SK-N-SH treated with all-trans-retinoic acid at 6 μM for 48 hours (cell line): ENCODE measurements around the gene ZSCAN25.
A peak's percentile ranks its signal among the peaks of the same experiment; 100 is the strongest.
"Not testable (repeated sequence)": the region's sequence is repeated elsewhere in the genome, so short reads cannot be mapped to it uniquely, and the experiment has no call there.

Experiments used
- ATAC-seq: fragments of 200-7000 bp; cut with Tn5 transposase; 3 replicates; pipeline ENCODE4 v1.9.1; 2020; ENCODE audit warnings: mild to moderate bottlenecking, moderate library complexity
- ARNTL ChIP-seq: fragments of 450-650 bp; formaldehyde crosslinking; IDR thresholded peaks from 2 replicates; pipeline ENCODE4 v1.5.0; 2020; ENCODE audit warnings: low read depth, mild to moderate bottlenecking, moderate library complexity, borderline replicate concordance
- BACH2 ChIP-seq: fragments of 250-450 bp; sonication (Bioruptor Pico); IDR thresholded peaks from 2 replicates; pipeline ENCODE4 v1.9.0; 2021; ENCODE audit warnings: mild to moderate bottlenecking, borderline replicate concordance
- CSDC2 ChIP-seq: fragments of 250-450 bp; sonication (Bioruptor Pico); IDR thresholded peaks from 2 replicates; pipeline ENCODE4 v1.5.0; 2020; ENCODE audit warnings: mild to moderate bottlenecking, moderate library complexity
- ESRRG ChIP-seq: fragments of 250-450 bp; sonication (Bioruptor Pico); IDR thresholded peaks from 2 replicates; pipeline ENCODE4 v1.6.1; 2021; ENCODE audit warnings: mild to moderate bottlenecking
- GLIS3 ChIP-seq: fragments of 250-450 bp; sonication (Bioruptor Pico); IDR thresholded peaks from 2 replicates; pipeline ENCODE4 v1.5.0; 2020; ENCODE audit warnings: mild to moderate bottlenecking, moderate library complexity
- ISL1 ChIP-seq: fragments of 250-450 bp; sonication (Bioruptor Pico); IDR thresholded peaks from 2 replicates; pipeline ENCODE4 v2.1.2; 2022; ENCODE audit warnings: mild to moderate bottlenecking, moderate library complexity
- OSR1 ChIP-seq: fragments of 250-450 bp; sonication (Bioruptor Pico); IDR thresholded peaks from 2 replicates; pipeline ENCODE4 v1.8.0; 2022; ENCODE audit warnings: moderate library complexity, mild to moderate bottlenecking, inconsistent platforms
- PPARA ChIP-seq: fragments of 250-450 bp; sonication (Bioruptor Pico); IDR thresholded peaks from 2 replicates; pipeline ENCODE4 v1.5.0; 2020; ENCODE audit warnings: mild to moderate bottlenecking, borderline replicate concordance
- RARB ChIP-seq: fragments of 250-450 bp; sonication (Bioruptor Pico); IDR thresholded peaks from 2 replicates; pipeline ENCODE4 v1.8.0; 2021; ENCODE audit warnings: mild to moderate bottlenecking, moderate library complexity
- SNAI2 ChIP-seq: fragments of 250-450 bp; sonication (Bioruptor Pico); IDR thresholded peaks from 2 replicates; pipeline ENCODE4 v1.5.0; 2020; ENCODE audit warnings: mild to moderate bottlenecking, moderate library complexity
- TCF4 ChIP-seq: fragments of 250-450 bp; sonication (Bioruptor Pico); IDR thresholded peaks from 2 replicates; pipeline ENCODE4 v1.8.0; 2021; ENCODE audit warnings: mild to moderate bottlenecking, moderate library complexity, borderline replicate concordance
- TOX ChIP-seq: fragments of 250-450 bp; sonication (Bioruptor Pico); IDR thresholded peaks from 2 replicates; pipeline ENCODE4 v1.8.0; 2021; ENCODE audit warnings: mild to moderate bottlenecking, moderate library complexity, borderline replicate concordance
- ZC3H10 ChIP-seq: fragments of 250-450 bp; sonication (Bioruptor Pico); IDR thresholded peaks from 2 replicates; pipeline ENCODE4 v1.5.1; 2021; ENCODE audit warnings: mild to moderate bottlenecking, moderate library complexity
- ZFP3 ChIP-seq: fragments of 250-450 bp; sonication (Bioruptor Pico); IDR thresholded peaks from 2 replicates; pipeline ENCODE4 v1.5.0; 2020; ENCODE audit warnings: mild to moderate bottlenecking, moderate library complexity
- ZFP30 ChIP-seq: fragments of 450-650 bp; formaldehyde crosslinking; IDR thresholded peaks from 2 replicates; pipeline ENCODE4 v1.5.0; 2022; ENCODE audit warnings: mild to moderate bottlenecking, moderate library complexity
- ZNF565 ChIP-seq: fragments of 450-650 bp; formaldehyde crosslinking; conservative IDR thresholded peaks from 2 replicates; pipeline ENCODE4 v1.5.0; 2020; ENCODE audit warnings: low read depth, mild to moderate bottlenecking, moderate library complexity
- ZNF70 ChIP-seq: fragments of 450-650 bp; formaldehyde crosslinking; IDR thresholded peaks from 2 replicates; pipeline ENCODE4 v1.5.0; 2020; ENCODE audit warnings: mild to moderate bottlenecking, moderate library complexity
- ZNF8 ChIP-seq: fragments of 450-650 bp; formaldehyde crosslinking; IDR thresholded peaks from 2 replicates; pipeline ENCODE4 v1.5.0; 2020; ENCODE audit warnings: mild to moderate bottlenecking, moderate library complexity
- TF ChIP-seq, protein P1 (sequence below): fragments of 250-450 bp; sonication (Bioruptor Pico); IDR thresholded peaks from 2 replicates; pipeline ENCODE4 v1.8.0; 2021; ENCODE audit warnings: low read depth, mild to moderate bottlenecking, moderate library complexity, borderline replicate concordance
- TF ChIP-seq, protein P2 (sequence below): fragments of 250-450 bp; sonication (Bioruptor Pico); IDR thresholded peaks from 2 replicates; pipeline ENCODE4 v1.8.0; 2020; ENCODE audit warnings: mild to moderate bottlenecking, moderate library complexity, borderline replicate concordance
- TF ChIP-seq, protein P3 (sequence below): fragments of 250-450 bp; sonication (Bioruptor Pico); IDR thresholded peaks from 2 replicates; pipeline ENCODE4 v1.5.0; 2020; ENCODE audit warnings: mild to moderate bottlenecking, moderate library complexity
- TF ChIP-seq, protein P4 (sequence below): fragments of 250-450 bp; sonication (Bioruptor Pico); IDR thresholded peaks from 2 replicates; pipeline ENCODE4 v1.5.1; 2020; ENCODE audit warnings: low read depth, mild to moderate bottlenecking, moderate library complexity
- TF ChIP-seq, protein P5 (sequence below): fragments of 250-450 bp; sonication (Bioruptor Pico); IDR thresholded peaks from 2 replicates; pipeline ENCODE4 v1.5.1; 2021; ENCODE audit warnings: mild to moderate bottlenecking, moderate library complexity

ZSCAN25 gene

DNA sequence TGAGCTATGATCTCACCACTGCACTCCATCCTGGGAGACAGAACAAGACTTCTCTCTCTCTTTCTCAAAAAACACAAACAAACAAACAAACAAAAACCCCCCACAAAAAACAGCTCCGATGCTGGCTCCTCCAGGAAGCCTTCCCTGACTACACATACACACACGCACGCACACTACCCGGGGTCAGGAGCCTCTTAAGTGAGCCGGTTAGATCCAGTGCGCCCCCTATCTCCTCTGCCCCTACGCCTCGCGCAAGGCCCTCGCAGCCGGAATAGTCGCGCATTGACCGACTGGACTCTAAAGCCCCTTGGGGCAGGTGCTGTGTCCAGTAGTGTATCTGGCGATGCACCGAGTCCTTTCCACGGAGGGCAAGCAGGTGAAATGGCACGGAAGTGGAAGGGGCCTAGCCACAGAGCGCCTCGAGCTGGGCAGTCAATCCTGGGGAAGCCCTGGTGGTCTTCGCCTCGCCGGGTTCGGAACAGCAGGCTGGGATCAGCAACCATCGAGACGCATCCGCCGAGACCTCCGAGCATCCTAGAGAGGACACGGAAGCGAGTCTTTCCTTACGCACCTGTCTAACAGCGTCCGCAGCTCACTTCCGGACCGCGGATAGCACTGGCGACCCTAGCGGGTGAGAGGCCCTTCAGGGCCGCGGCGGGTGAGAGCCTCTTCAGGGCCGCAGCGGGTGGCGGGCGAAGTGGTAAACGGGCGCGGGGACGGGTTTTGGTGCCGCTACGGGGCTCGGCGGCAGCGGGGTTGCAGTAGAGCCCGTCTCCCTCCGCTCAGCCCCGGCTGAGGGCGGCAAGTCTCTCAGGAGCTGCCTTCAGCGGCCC is at the start of gene ZSCAN25:
Gene ZSCAN25 (plus strand): TSS at position 588 of the 833 bp plus-strand sequence. CDS start 2,661 bp downstream, outside the sequence.
- peak; percentile 98 for ATAC-seq
- TF ChIP-seq ZFP3 (CRISPR knock-in tag) (peak; percentile 89), GLIS3 (CRISPR knock-in tag) (peak; percentile 75), ARNTL (no peak), SNAI2 (CRISPR knock-in tag) (peak; percentile 95; the same call in 1 of the 2 replicates), CSDC2 (CRISPR knock-in tag) (no peak), ISL1 (CRISPR knock-in tag) (0 out of 2 replicates have a peak, but pooled peaks have one; percentile 19), TOX (no peak), RARB (CRISPR knock-in tag) (no peak), ZNF70 (CRISPR knock-in tag) (no peak), ZNF565 (CRISPR knock-in tag) (no peak; the same call in 1 of the 2 replicates), ZFP30 (CRISPR knock-in tag) (no peak), ZC3H10 (no peak), PPARA (CRISPR knock-in tag) (no peak), TCF4 (CRISPR knock-in tag) (peak; percentile 9; the same call in 1 of the 2 replicates), ESRRG (CRISPR knock-in tag) (no peak), ZNF8 (CRISPR knock-in tag) (no peak), OSR1 (CRISPR knock-in tag) (no peak), BACH2 (CRISPR knock-in tag) (0 out of 2 replicates have a peak, but pooled peaks have one; percentile 60)
- TF ChIP-seq, protein P1, sequence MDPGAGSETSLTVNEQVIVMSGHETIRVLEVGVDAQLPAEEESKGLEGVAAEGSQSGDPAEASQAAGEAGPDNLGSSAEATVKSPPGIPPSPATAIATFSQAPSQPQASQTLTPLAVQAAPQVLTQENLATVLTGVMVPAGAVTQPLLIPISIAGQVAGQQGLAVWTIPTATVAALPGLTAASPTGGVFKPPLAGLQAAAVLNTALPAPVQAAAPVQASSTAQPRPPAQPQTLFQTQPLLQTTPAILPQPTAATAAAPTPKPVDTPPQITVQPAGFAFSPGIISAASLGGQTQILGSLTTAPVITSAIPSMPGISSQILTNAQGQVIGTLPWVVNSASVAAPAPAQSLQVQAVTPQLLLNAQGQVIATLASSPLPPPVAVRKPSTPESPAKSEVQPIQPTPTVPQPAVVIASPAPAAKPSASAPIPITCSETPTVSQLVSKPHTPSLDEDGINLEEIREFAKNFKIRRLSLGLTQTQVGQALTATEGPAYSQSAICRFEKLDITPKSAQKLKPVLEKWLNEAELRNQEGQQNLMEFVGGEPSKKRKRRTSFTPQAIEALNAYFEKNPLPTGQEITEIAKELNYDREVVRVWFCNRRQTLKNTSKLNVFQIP (CRISPR knock-in tag) = peak; percentile 18; the same call in 1 of the 2 replicates
- TF ChIP-seq, protein P2, sequence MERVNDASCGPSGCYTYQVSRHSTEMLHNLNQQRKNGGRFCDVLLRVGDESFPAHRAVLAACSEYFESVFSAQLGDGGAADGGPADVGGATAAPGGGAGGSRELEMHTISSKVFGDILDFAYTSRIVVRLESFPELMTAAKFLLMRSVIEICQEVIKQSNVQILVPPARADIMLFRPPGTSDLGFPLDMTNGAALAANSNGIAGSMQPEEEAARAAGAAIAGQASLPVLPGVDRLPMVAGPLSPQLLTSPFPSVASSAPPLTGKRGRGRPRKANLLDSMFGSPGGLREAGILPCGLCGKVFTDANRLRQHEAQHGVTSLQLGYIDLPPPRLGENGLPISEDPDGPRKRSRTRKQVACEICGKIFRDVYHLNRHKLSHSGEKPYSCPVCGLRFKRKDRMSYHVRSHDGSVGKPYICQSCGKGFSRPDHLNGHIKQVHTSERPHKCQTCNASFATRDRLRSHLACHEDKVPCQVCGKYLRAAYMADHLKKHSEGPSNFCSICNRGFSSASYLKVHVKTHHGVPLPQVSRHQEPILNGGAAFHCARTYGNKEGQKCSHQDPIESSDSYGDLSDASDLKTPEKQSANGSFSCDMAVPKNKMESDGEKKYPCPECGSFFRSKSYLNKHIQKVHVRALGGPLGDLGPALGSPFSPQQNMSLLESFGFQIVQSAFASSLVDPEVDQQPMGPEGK (CRISPR knock-in tag) = no peak
- TF ChIP-seq, protein P3, sequence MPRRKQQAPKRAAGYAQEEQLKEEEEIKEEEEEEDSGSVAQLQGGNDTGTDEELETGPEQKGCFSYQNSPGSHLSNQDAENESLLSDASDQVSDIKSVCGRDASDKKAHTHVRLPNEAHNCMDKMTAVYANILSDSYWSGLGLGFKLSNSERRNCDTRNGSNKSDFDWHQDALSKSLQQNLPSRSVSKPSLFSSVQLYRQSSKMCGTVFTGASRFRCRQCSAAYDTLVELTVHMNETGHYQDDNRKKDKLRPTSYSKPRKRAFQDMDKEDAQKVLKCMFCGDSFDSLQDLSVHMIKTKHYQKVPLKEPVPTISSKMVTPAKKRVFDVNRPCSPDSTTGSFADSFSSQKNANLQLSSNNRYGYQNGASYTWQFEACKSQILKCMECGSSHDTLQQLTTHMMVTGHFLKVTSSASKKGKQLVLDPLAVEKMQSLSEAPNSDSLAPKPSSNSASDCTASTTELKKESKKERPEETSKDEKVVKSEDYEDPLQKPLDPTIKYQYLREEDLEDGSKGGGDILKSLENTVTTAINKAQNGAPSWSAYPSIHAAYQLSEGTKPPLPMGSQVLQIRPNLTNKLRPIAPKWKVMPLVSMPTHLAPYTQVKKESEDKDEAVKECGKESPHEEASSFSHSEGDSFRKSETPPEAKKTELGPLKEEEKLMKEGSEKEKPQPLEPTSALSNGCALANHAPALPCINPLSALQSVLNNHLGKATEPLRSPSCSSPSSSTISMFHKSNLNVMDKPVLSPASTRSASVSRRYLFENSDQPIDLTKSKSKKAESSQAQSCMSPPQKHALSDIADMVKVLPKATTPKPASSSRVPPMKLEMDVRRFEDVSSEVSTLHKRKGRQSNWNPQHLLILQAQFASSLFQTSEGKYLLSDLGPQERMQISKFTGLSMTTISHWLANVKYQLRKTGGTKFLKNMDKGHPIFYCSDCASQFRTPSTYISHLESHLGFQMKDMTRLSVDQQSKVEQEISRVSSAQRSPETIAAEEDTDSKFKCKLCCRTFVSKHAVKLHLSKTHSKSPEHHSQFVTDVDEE (CRISPR knock-in tag) = peak; percentile 69
- TF ChIP-seq, protein P4, sequence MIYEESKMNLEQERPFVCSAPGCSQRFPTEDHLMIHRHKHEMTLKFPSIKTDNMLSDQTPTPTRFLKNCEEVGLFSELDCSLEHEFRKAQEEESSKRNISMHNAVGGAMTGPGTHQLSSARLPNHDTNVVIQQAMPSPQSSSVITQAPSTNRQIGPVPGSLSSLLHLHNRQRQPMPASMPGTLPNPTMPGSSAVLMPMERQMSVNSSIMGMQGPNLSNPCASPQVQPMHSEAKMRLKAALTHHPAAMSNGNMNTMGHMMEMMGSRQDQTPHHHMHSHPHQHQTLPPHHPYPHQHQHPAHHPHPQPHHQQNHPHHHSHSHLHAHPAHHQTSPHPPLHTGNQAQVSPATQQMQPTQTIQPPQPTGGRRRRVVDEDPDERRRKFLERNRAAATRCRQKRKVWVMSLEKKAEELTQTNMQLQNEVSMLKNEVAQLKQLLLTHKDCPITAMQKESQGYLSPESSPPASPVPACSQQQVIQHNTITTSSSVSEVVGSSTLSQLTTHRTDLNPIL = peak; percentile 9; the same call in 1 of the 2 replicates
- TF ChIP-seq, protein P5, sequence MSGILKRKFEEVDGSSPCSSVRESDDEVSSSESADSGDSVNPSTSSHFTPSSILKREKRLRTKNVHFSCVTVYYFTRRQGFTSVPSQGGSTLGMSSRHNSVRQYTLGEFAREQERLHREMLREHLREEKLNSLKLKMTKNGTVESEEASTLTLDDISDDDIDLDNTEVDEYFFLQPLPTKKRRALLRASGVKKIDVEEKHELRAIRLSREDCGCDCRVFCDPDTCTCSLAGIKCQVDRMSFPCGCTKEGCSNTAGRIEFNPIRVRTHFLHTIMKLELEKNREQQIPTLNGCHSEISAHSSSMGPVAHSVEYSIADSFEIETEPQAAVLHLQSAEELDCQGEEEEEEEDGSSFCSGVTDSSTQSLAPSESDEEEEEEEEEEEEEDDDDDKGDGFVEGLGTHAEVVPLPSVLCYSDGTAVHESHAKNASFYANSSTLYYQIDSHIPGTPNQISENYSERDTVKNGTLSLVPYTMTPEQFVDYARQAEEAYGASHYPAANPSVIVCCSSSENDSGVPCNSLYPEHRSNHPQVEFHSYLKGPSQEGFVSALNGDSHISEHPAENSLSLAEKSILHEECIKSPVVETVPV (CRISPR knock-in tag) = no peak

DNA sequence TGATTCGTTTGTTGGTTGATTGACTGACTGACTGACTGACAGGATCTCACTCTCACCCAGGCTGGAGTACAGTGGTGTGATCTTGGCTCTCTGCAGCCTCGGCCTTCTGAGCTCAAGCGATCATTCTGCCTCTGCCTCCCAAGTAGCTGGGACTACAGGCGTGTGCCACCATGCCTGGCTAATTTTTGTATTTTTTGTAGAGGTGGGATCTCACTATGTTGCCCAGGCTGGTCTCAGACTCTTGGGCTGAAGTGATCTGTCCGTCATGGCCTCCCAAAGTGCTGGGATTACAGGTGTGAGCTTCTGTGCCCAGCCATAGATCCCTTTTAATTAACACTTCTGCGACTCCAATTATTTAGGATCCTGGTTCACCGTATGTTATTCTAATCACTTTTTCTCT is 48.0 kb upstream of the ZSCAN25 start:
- ATAC-seq = not testable (repeated sequence)
